GM19328 (cell line): ENCODE data around the gene AOPEP.

Experiments used
- ATAC-seq: cut with Tn5 transposase; IDR thresholded peaks from one replicate; pipeline ENCODE4 v1.9.1; 2021; ENCODE audit warnings: mild to moderate bottlenecking, moderate library complexity; ENCODE audit not compliant: unreplicated experiment

The AOPEP gene

GRCh38 chr9:94911986-94912635 is 185.6 kb downstream of the AOPEP start:
- ATAC-seq, result no peak

DNA sequence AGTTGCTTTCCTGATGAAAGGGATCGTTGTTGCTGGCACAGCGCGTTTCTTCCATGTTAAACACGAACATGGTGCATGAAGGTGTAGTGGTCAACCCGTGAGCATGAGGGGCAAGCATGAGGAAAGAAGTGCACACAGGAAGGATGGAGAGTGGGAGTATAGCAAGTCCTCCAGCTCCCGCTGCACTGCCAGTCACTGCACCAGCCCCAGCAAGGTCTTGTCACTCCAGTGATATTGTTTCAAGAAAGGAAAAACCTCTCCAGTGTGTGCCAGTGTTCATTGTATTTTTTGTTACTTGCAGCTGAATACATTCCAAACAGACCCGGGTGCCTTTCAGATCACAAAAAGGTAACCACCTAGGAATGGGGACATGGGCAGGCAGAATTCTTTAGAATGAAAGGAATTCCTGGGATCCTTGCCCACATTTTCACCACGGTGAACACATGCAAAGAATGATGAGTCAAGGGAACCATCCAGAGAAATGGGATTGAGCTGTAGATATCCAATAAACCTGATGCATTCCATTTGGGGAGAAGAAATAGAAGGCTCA is 186.3 kb downstream of the AOPEP start:
- no peak for ATAC-seq

DNA sequence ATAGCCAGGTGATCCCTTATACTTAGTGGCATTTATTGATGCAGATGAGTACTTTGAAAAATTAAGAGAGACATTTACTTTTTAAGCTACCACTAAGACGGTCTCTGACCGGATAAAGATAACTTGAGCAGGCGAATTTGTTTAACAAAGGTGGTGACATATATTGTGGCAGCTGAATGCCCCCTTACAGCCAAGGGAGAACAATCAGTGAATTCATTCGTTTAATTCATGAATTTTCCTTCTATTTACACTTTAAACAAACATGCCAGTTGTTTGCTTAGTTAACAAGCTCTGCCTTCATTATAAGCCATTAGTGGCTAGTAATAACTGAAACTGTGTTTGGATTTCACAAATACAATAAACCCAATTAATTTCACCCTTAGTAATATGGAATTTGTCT is 187.1 kb downstream of the AOPEP start:
- ATAC-seq, result no peak

DNA sequence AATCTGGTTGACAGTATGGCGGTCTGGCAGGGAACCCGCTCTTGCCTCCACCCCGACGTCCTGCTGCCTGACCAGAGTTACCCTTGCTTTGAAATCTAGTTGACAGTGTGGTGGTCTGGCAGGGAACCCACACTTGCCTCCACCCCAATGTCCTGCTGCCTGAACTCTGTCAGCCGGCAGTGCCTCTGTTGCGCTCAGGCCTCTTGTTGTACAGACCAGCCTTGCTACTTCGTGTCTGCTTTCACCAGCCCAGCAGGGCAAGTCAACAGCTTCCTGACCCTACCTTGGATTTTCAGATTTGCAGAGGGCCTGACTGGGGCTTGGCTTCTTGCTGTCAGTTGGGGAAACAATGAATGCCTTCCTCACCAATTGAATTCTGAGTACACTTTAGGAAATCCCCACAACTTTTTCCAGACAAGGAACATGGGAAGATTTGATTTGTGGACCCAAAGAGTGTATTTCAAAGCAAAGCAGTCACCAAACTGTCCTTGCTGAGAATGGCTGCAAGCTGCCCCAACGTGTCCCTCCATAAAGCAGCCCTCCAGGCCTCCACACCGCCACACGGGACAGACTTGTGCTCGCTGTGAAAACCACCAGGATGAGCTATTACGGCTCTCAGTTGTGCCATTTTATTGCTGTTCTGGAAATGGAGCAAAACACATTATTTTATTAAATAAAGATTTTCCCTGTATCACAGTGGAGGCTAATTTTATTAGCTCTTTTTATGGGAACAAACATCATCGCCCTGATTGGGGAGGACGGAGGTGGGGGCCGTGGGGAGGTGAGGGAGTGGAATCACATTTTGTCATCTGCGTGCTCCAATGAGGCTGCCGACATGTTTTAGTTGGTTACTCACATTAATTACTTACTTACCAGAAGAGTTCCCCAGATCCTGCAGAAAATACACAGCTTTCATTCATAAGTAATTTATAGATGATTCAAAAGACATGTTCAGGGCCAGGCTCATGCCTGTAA is 189.3 kb downstream of the AOPEP start:
- ATAC-seq, result no peak

- no peak for ATAC-seq
These were observed 190.5 kb downstream of the AOPEP start for GRCh38 chr9:94916956-94917355.

- no peak for ATAC-seq
These were observed 191.7 kb downstream of the AOPEP start for GRCh38 chr9:94918038-94918753.

DNA sequence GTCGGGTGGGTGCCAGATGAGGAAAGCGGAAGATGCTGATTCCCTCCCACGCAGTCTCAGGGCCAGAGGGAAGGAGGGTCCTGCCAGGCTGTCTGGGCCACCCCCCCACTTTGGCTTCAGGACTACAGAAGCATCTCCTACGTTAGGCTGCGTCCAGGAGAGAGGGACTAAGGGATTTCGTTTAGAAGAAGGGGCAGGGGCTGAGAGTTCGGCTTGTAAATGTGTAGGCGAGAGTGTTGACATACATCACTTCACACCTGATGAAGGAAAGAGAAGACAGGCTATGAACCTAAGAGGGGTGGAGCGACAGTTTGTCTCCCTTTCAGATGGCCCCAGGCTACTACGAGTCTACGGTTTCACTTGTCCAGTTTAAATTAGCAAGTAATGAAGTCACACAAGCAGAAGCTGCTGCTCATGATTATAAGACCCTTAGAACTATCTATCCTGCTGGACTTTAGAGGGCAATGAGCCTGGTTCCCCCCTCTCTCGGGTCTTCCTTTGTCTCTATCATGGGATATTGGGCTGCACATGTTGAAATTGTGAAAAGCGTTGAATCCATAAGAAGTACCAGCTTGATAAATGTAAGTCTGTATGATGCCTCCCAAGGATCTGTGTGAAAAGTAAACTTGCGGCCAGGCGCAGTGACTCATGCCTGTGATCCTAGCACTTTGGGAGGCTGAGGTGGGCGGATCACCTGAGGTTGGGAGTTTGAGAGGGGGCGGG is 193.0 kb downstream of the AOPEP start:
- no peak for ATAC-seq

DNA sequence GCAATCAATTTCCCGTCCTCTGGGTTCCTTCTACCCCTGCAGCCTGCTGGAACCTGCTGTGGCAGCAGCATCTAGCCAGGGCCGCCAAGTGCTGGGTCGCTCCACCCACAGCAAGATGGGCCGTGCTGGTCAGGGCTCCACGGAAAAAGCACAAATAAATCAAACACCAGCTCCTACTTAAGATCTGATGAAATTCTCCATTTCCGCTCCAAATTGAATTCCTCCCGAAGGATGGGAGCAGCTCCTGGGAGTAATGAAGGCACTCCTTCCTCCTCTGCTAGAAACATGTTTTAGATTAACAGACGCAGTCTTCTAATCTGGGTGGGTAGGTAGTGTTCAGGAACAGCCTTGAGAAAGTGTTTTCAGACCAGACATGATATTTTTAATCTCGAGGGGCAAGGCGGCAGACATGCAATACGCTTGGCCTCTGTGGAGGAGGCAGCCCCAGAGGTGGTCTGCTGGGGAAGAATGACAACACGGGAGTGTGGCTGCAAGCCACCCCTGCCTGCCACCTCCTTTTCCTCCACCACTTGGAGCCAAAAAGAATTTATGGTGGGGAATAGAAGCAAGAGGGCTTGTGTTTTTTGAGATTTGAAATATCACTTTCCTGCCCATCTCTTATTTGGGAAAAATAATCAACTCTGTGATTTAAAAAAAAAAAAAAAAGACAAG is 194.1 kb downstream of the AOPEP start:
- no peak for ATAC-seq

DNA sequence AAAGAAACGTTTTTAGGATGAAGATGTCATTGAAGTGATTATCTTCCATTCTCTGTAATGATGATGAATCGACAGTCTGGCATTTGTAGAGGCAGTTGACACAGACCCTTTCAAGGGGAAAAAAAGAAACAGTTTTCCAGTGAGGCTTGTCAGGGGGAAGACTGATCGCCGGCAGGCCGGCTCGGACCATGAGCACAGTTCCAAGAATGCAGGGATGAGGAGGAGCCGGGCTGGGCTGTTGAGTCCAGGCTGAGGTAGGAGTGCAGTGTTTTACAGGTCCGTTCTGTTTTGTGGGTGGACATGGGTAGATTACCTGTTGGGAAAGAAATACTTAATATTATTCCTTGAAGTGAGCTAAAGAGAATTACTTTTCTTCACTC is 194.6 kb downstream of the AOPEP start:
- no peak for ATAC-seq

DNA sequence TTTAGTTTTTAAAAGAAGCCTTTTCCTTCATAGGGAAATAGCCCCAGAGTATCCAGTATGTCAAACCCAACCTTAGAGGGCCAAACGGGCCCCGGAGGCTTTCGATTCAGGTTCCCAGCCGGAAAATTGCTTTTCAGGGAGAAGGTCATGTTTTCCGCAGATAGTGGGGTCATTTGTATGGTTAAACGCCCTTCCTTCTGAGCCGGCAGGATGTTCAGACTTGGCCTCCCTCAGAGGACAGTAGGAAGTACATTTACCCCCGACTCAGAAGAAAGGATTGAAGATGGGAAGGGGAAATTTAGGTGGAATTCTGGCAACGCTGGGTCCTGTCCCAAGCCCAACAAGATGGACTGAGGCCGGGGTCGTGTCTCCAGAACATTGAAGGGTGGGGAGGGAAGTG is 195.2 kb downstream of the AOPEP start:
- ATAC-seq, result no peak

DNA sequence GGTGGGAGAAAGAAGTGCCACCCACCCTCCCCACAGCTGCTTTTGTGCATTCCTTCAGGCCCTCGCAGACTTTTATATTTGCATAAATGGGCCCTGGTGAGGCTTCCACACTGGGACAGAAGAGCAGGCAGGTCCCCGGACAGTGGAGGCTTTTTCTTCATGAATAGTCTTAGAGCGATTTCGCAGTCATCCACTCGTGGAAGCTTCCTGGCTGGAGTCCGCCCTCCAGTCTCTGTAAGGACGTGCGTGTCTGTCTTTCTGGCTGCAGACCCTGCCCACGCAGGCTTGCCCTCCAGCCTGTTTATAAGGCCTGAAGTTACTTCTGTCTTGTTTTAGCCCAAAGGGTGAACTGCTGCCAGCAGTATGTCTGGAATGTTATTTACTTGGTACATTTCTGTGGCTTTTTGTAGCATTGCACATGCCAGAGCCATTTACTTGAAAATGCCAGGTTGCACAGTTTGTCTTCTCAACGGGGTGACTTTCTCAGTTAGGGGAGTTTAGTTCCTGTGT is 195.7 kb downstream of the AOPEP start:
- ATAC-seq, result no peak

- no peak for ATAC-seq
These were observed 196.2 kb downstream of the AOPEP start for GRCh38 chr9:94922691-94923107.

DNA sequence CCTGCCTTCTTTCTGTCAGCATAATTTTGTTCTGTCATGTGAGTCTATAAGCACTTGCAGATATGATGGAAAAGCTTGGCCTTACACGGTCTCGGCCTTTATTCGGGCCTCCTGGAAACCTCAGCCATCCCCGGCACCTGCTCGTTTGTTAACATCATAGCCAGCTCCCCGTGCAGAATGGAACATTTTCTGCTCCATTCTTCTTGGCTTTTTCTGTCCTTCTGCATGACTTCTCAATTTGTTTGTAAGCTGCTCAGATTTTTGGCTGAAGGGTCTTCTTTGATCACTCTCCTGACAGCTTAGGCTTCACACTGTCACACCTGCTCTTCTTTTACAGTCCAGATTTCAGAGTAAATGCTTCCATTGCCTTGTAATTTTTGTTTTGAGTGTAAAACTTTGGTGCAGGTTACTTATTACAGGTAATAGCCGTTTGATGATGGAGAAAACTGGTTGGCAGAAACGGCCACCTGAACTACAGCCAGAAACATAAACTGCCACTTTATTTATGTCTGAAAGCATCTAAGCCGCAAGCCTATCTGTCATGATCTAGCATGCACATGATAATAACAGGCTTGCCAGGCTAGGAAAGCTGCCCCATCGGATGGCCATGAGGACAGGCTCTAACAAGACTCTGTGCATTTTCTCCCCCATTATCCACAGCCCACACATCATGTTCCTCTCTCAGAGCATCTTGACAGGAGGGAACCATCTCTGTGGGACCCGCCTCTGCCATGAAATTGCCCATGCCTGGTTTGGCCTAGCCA is 197.0 kb downstream of the AOPEP start:
- no peak for ATAC-seq

- ATAC-seq, result no peak
These were observed 199.4 kb downstream of the AOPEP start for GRCh38 chr9:94925751-94926430.

DNA sequence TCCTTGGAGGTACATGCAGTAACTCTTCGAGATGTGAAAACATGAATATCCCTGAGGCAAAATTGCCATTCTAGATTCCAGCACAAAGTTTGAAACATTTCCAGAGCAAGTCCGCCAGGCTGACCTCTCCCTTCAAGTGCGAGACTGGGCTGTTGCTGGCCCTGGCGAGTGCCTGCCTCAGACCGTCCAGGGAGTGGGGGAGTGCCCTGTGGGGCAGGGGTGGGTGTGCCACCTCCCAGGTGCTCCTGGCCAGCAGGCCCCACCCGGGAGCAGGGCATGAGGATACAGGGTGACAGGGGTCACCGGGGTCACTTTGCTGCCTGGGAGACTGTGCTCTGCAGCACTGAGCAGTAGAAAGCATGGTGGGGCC is 199.9 kb downstream of the AOPEP start:
- no peak for ATAC-seq

DNA sequence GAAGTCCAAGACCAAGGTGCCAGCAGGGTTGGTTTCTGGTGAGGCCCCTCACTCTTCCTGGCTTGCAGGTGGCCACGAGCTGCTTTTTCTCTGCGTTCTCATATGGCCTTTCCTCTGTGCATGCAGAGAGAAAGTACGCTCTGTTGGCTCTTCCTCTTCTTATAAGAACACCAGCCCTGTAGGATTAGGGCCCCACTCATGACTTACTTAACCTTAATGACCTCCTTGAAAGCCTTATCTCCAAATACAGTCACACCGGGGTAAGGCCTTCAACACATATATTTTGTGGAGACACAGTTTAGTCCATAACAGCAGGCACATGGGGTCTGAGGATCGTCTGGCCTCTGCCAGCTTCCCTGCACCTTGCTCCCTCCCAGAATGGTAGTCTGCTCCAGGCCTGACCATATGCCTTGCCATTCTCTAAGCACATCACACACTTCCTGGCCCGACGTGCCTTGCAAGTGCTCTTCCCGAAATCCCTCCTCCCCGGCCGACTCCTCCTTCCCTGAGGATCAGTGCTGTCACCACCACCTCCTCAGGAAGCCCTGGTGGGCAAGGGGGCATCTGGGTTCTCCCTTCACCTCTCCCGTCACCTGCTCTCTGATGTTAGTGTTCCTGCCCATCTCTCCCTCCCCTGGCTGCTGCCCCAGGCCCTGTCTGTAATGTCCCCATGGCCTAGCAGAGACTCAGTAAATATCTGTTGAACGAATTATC is 200.7 kb downstream of the AOPEP start:
- ATAC-seq, result no peak

DNA sequence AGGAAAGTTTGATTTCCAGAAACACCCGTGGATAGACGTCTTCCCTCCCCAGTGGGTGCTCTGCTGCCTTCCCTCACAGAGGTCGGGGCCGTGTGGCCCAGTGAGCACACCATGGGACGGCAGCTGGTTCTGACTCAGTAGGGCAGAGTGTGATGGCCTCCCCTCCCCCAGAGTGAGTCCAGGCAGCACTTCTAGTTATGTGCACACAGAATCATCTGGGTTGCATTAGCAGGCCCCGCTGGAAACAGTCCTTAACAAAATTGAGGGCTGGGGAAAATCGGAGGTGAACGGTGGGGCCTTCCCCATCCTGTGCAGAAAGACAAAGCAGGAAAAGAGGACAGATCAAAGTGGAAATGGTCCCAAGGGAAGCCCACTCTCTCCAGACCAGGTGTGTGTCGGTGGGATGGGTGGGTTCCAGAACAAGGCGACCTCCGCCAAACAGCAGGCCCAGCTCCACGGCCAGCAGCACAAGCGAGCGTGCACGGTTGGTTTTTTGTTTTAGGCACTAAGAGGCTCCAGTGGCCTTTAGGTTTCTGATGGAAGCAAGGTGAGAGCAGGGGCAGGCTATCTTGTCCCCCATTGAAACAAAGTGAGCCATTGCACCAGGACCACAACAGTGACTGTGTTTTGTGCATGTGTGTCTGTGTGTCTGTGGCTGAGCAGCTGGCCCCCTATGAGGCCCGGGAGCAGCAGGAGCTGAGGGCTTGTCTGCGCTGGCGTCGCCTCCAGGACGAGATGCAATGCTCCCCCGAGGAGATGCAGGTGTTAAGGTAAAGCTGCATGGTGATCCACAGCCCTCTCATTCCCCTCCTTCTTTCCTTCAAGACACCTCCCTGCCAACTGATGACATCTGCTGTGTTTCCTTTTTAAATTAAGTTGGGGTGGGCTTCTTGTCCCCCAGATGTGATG is 201.5 kb downstream of the AOPEP start:
- ATAC-seq, result no peak
